A673 (cell line): ENCODE data around the gene RAB17. TPM values are rescaled to one million over a fixed set of nuclear protein-coding genes. Genes with fewer than 3 reads are reported as not detected.

Experiments used
- BruUV-seq: library from RNA; stranded (reverse); fragments of 400-500 nt; replicated peaks from 2 replicates; lab custom pipeline; 2021; lab: Mats Ljungman, UMichigan
- CTCF ChIA-PET: fragments of 300-600 bp; sonication (Branson Sonifier 250); formaldehyde crosslinking; loops from one replicate; lab custom pipeline; 2022; ENCODE audit warnings: antibody characterized with exemption; lab: Charles Lee
- POLR2A ChIA-PET: fragments of 300-600 bp; sonication (Branson Sonifier 250); formaldehyde crosslinking; loops from one replicate; lab custom pipeline; 2022; ENCODE audit warnings: antibody characterized with exemption; ENCODE audit not compliant: low non-redundant PET; lab: Charles Lee
- DNase-seq: peaks from one replicate; pipeline ENCODE4 v3.0.0-alpha.2; 2015; ENCODE audit warnings: low spot score
- H3K27ac ChIP-seq: fragments of 200-600 bp; sonication (generic); 2 replicates; pipeline ENCODE4 v1.5.1; 2016; ENCODE audit warnings: mixed run types, low read depth, mild to moderate bottlenecking, mixed read lengths, antibody characterized with exemption, low read length; ENCODE audit not compliant: poor library complexity, severe bottlenecking
- H3K27me3 ChIP-seq: fragments of 200-600 bp; sonication (generic); replicated peaks from 2 replicates; pipeline ENCODE4 v1.6.1; 2017; ENCODE audit warnings: mixed run types, low read depth, mild to moderate bottlenecking, mixed read lengths, antibody characterized with exemption, low read length; ENCODE audit not compliant: insufficient read depth, poor library complexity
- H3K36me3 ChIP-seq: fragments of 200-600 bp; sonication (generic); 2 replicates; pipeline ENCODE4 v1.6.1; 2016; ENCODE audit warnings: mixed run types, mild to moderate bottlenecking, mixed read lengths, antibody characterized with exemption, low read length; ENCODE audit not compliant: insufficient read depth, poor library complexity, severe bottlenecking
- H3K4me1 ChIP-seq: fragments of 200-600 bp; sonication (generic); 2 replicates; pipeline ENCODE4 v1.6.1; 2017; ENCODE audit warnings: mixed run types, mild to moderate bottlenecking, mixed read lengths, antibody characterized with exemption, low read length; ENCODE audit not compliant: insufficient read depth, poor library complexity, severe bottlenecking
- H3K4me3 ChIP-seq: fragments of 200-600 bp; sonication (generic); 2 replicates; pipeline ENCODE4 v1.5.1; 2016; ENCODE audit warnings: low read depth, mixed run types, mild to moderate bottlenecking, mixed read lengths, low read length; ENCODE audit not compliant: poor library complexity, severe bottlenecking
- H3K9me3 ChIP-seq: fragments of 200-600 bp; sonication (generic); 2 replicates; pipeline ENCODE4 v1.6.1; 2016; ENCODE audit warnings: mixed run types, low read depth, mild to moderate bottlenecking, mixed read lengths, antibody characterized with exemption, low read length; ENCODE audit not compliant: poor library complexity, severe bottlenecking
- CTCF ChIP-seq: fragments of 300-800, 200-600 bp; sonication (generic); conservative IDR thresholded peaks from 2 replicates; pipeline ENCODE4 v1.5.1; 2017; ENCODE audit warnings: low read depth, mild to moderate bottlenecking, antibody characterized with exemption, low read length, moderate library complexity, mixed read lengths
- EZH2 ChIP-seq: fragments of 200-600 bp; sonication (generic); IDR thresholded peaks from 2 replicates; pipeline ENCODE4 v1.6.1; 2017; ENCODE audit warnings: borderline replicate concordance, low read depth, mild to moderate bottlenecking, mixed read lengths, antibody characterized with exemption, low read length; ENCODE audit not compliant: poor library complexity, severe bottlenecking
- intact Hi-C: fragments of 100-400 bp; cut with micrococcal nuclease; formaldehyde crosslinking; loops from one replicate; pipeline ENCODE4 v1.10.0; 2022; ENCODE audit not compliant: unreplicated experiment
- total RNA-seq: library from RNA; stranded (reverse); gene quantifications from 2 replicates; pipeline ENCODE4 v1.2.3, GENCODE V29; 2021

RAB17 gene
- total RNA-seq, 1 experiment from 2014 or later, result 0.62 TPM

- ChIA-PET POLR2A (no interaction called here), CTCF (interaction anchor here (0.5 to 2.0 kb wide), 20 partner anchors 9 to 527 kb away, joined by 3 to 62 read pairs (median 4); partner anchors contain the start of gene COPS8)
- no TSS peak for BruUV-seq
- H3K36me3 ChIP-seq, result no peaks in the 10 kb centered on the region
- no peaks in the 10 kb centered on the region for H3K9me3 ChIP-seq
- DNase-seq, result no peak
- H3K4me3 ChIP-seq, result no peak overlapping the region
- TF ChIP-seq CTCF (no peak), EZH2 (no peak)
- H3K27me3 ChIP-seq, result no peaks in the 10 kb centered on the region
- intact Hi-C loops, result no loop called here
- H3K4me1 ChIP-seq, result no peaks in the 10 kb centered on the region
- H3K27ac ChIP-seq, result no peak overlapping the region
These were observed 19.0 kb downstream of the RAB17 start for GRCh38 chr2:237571551-237571950.

- CTCF ChIA-PET, result no interaction called here
- no peak overlapping the region for H3K27ac ChIP-seq
- no peaks in the 10 kb centered on the region for H3K36me3 ChIP-seq
- H3K4me3 ChIP-seq, result no peak overlapping the region
- H3K4me1 ChIP-seq, result no peaks in the 10 kb centered on the region
- H3K27me3 ChIP-seq, result no peaks in the 10 kb centered on the region
- TF ChIP-seq EZH2 (no peak), CTCF (no peak)
- no TSS peak for BruUV-seq
- intact Hi-C loops, result no loop called here
- no peaks in the 10 kb centered on the region for H3K9me3 ChIP-seq
- POLR2A ChIA-PET, result no interaction called here
- DNase-seq, result no peak
These were observed 19.7 kb downstream of the RAB17 start for GRCh38 chr2:237570776-237571335.

GRCh38 chr2:237569896-237570295 lies 20.6 kb downstream of the RAB17 start:
- Histone ChIP-seq H3K27me3 (no peaks in the 10 kb centered on the region), H3K4me3 (no peak overlapping the region), H3K36me3 (no peaks in the 10 kb centered on the region), H3K4me1 (no peaks in the 10 kb centered on the region), H3K27ac (no peak overlapping the region), H3K9me3 (no peaks in the 10 kb centered on the region)
- TF ChIP-seq CTCF (no peak), EZH2 (no peak)
- no TSS peak for BruUV-seq
- intact Hi-C loops, result no loop called here
- ChIA-PET POLR2A (no interaction called here), CTCF (no interaction called here)
- DNase-seq, result no peak
